Limb (tissue), 2 donors: ENCODE data around the gene TTLL11.
"Not testable (repeated sequence)": the region's sequence is repeated elsewhere in the genome, so short reads cannot be mapped to it uniquely, and the experiment has no call there.

Experiments
- DNase-seq, 2 donors: peaks; one replicate each; pipeline ENCODE4 v3.0.0-alpha.2; 2016; ENCODE audit errors: extremely low spot score in 2 of 2

Gene TTLL11

GRCh38 chr9:122125158-122125508, 32.0 kb upstream of the TTLL11 start:
- peak; percentile 79 to 93 for DNase-seq

DNA sequence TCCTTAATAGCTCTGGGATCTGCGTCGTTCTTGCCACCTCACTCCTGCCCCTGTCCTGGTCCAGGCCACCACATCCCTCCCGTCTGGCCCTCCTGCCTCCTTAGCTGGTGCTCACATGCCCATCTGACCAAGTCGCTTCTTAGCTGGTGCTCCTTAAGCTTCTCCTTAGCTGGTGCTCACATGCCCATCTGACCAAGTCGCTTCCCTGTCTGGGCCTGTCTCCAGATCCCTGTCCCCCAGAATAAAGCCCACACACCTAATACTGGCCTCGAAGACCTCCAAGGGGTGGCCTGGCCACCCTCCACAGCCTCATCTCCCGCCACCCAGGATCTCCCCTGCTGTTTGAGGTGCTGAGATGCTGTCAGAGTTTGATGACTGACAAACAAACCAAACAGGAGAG, 31.4 kb upstream of the TTLL11 start:
- DNase-seq, result no peak

- DNase-seq, result no peak
Measured at GRCh38 chr9:122124048-122124447, 30.9 kb upstream of the TTLL11 start.

DNA sequence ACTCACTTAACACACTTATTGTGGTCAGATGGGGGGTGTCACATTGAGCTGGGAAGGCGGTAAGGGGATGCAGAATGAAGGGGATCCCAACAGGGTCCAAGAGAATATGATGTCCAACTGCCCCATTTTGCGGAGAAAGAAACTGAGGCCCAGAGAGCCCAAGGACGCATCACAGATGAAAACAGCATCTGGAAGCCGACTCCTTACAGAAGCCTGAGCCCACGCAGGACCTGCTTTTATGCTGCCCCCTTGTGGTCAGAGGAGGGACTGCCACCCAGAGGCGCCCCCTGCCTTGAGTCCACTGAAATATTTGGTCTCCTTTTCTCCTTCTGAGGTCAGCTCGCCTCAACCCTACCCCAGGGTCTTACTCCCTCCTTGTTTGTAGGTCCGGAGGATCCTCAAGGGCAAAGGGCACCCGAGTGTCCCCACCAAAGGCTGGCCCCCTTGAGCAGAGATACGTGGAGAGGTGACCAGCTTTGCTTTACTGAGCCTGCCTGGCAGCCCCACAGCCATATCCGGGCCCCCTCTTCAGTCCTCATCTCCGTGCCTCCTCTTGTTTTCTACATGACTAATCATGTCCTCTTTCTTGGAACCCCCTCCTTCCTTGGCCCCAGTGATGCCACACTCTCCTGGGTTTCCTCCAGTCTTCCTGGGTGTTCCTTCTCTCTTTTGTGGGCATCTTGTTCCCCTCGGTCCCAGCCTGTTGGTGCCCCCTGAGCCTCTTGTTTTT, 30.0 kb upstream of the TTLL11 start:
- peak; percentile 46 to 87 for DNase-seq

GRCh38 chr9:122122468-122122867, 29.4 kb upstream of the TTLL11 start:
- DNase-seq, result no peak

GRCh38 chr9:122121931-122122330, 28.8 kb upstream of the TTLL11 start:
- no peak for DNase-seq

DNA sequence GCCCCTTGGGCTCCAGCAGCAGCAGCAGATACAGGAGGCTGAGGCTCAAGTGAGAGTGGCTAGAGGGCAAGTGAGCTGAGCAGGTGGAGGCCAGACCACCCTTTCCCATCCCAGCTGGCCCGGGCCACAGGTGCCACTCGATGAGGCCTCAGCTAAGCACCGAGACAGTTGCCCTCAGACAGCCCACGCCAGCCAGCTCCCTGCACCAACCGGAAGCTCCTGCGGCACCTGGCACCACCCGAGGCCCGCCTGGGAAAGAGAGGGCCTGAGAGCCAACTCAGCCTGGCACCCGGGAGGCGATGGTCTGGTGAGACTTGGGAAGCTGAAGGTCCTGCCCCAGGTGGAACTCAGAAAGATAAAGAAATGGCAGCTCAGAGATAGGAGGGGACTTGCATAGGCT, 28.3 kb upstream of the TTLL11 start:
- no peak for DNase-seq

DNA sequence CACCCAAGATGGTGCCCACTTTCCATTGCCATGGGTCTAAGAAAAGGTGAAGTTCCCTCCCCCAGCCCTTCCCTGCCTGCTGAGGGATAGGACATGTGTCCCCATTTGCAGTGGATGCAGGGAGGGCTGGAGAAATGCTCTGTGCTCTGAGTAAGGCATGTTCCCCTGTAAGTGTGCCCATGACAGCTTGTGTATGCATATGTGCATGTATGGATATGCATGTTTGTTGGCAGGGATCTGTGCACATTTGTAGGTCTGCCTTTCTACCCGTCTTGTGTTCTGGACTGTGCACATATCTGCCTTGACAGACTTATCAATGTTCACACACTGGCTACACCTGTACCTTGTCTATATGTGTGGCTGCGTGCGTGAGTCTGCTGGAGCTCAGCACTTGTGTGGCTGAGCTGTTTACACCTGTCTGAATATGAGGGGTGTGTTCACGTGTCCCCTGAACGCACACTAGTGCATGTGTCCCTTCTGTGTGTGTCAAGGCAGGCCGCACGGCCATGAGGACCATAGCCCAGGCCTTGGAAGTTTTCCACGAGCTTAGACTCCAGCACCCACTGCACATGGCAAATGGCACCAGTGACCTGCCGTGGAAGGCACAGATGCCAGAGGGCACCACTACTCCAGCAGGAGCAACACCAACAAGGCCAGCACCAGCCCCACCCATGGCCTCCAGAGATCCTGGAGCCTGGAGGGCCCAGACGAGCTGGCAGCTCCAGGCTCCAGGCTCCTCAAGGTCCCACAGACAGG, 27.4 kb upstream of the TTLL11 start:
- no peak for DNase-seq

- DNase-seq, result no peak
Measured at GRCh38 chr9:122119721-122120120, 26.6 kb upstream of the TTLL11 start.

- DNase-seq, result no peak
Measured at GRCh38 chr9:122119166-122119521, 26.0 kb upstream of the TTLL11 start.

- no peak for DNase-seq
Measured at GRCh38 chr9:122118343-122119165, 25.4 kb upstream of the TTLL11 start.

GRCh38 chr9:122117241-122117640, 24.1 kb upstream of the TTLL11 start:
- DNase-seq, result not testable (repeated sequence)

DNA sequence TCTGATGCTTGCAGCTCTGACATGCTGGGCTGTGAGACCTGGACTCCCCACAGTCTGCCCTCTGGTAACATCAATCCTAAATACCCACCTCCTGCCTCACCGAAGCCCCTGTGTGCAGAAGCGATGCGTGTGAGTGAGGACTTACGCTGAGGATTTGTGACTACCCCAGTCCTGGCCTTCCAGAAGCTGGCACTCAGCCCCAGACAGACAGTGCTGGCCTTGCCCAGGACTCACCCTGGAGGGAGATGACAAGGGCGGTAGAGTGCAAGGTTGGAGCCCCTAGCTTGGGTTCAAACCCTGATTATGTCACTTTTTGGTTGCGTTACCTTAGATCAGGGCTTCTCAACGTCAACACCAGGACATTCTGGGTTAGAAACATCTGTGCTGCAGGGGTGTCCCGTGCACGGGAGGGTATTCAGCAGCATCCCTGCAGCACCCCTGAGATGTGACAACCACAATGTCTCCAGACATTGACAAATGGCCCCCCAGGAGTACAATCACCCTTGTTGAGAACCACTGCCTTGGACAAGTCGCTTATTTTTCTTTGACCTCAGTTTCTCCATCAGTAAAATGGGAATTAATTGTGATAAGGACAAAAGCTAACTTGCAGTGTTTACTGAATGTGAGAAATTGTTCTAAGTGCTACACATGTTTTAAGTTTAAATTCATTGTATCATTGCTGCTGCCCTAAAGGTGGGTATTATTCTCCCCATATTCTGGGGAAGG, 23.5 kb upstream of the TTLL11 start:
- no peak for DNase-seq

DNA sequence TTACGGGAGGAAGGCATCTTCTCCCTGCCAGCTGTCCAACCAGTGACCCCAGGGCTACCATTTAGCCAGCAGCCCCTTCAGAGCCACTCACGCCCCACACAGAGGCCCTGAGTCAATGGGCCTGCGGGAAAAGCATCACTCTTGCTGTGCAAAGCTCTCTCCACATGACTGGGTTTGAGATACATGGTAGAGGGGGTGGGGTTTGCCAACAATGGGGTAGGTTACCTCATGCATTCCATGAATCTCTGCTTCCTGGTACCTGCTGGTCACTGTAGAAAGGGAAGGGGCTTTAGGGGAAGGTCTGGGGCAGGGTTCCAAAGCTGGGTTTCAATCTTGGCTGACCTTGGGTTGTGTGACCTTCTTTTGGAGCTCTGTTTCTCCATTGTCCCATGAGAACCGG, 22.9 kb upstream of the TTLL11 start:
- no peak for DNase-seq

GRCh38 chr9:122115176-122116035, 22.3 kb upstream of the TTLL11 start:
- DNase-seq, result no peak

DNA sequence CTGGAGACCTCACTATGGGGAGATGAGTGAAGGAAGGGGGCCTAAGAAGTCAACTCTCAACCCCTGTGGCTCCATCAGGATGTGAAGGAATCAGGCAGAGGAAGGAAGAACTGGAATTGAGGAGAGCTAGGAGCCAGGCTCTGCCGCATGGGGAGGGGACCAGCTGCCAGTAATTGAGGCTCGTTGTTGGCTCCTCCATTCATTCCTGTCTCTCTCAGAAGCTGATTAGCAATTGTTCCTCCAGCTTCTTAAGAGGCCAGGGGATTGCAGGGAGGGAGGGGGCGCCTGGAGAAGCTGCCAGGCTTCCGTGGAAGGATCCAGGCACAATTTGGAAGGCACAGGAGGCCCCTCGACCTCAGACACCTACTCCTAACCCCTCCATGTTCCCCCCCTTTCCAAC, 20.5 kb upstream of the TTLL11 start:
- no peak for DNase-seq

- DNase-seq, result no peak
Measured at GRCh38 chr9:122112238-122112637, 19.1 kb upstream of the TTLL11 start.

DNA sequence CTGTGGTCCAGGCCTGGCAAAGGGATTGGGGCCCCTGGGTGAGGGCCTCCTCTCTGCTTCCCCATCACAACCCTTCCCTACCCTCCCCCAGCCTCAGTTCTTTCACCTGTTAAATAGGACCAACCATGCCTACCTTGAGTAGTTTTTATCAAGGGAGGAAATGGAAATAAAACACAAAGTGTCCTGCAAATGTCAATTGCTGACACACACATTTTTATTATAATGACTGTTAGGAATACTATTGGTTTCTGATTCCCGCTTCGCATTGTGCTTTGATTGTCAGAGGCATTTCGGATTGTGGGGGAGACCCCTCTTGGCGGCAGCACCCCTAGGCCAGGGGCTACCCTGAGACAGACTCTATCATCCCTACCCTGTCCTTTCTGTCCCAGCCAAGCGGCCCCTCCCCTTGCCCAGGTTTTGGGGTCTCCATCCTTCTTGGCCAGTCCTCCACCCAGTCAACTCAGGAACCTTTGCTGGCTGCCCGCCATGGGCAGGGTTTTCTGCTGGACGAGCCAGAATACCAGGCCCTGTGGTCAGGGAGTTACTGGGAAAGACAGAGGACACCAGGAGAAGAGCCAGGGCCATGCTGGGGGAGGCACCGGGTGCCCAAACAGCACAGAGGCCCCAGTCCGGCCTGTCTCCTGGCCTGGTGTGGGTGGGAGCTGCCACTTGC, 18.4 kb upstream of the TTLL11 start:
- DNase-seq, result no peak

DNA sequence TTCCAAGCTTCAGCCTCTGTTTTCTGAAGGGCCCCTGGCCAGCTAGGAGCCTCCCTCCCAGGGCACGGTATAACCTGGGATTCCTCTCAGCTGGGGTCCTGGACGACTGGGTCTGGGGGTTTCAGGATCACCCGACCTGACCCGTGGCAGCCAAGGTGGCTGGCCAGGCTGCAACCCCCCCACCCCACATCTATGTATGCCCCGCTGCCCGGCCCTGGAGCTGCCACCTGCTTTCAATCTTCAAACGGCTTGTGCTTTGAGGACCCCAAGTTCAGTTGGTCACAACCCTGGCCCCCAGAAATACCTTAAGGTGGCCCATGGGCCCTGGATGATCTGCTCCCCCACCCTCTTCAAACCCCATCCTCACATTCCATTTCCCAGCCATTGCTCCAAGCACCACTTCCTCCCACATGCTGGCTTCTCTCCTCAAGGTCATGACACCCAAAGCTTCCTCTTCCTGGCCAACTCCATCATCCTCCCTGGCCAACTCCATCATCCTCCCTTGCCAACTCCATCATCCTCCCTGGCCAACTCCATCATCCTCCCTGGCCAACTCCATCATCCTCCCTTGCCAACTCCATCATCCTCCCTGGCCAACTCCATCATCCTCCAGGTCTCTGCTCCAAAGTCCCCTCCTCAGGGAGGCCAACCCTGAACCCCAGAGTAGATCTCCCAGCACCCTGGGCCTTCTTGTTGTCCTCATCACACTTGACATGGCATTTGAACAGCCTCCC, 17.2 kb upstream of the TTLL11 start:
- DNase-seq, result no peak
